Ovary (tissue), 3 donors: ENCODE results near the gene GJB4.
A peak's percentile ranks its signal among the peaks of the same experiment; 100 is the strongest.

Experiments
- CTCF ChIP-seq, 3 donors: fragments of 450-650 bp in 2 of 3; fragments of 200-600 bp in 1 of 3; IDR thresholded peaks; one replicate each; pipeline versions ENCODE4 v1.5.1 to v1.8.0; 2016 to 2022; ENCODE audit warnings: antibody characterized with exemption in 3 of 3, mild to moderate bottlenecking in 1 of 3
- POLR2A ChIP-seq: fragments of 450-650 bp; IDR thresholded peaks from one replicate; pipeline ENCODE4 v1.6.1; 2017; ENCODE audit warnings: antibody characterized with exemption, mild to moderate bottlenecking, moderate library complexity
- donor health status: DM: no; HTN: no; CAD: no.

GRCh38 chr1:34742667-34743270 lies 16.8 kb upstream of the GJB4 start:
- TF ChIP-seq CTCF (IDR thresholded peaks at IDR 0.05) (peak; percentile 50 to 72 (median 71)), POLR2A (no peak)
